ENCODE data around the gene SFTA2. TPM values are rescaled to one million over a fixed set of nuclear protein-coding genes. Genes with fewer than 3 reads are reported as not detected.

The SFTA2 gene
- total RNA-seq, 1 donor from 2014 or later = not detected

DNA sequence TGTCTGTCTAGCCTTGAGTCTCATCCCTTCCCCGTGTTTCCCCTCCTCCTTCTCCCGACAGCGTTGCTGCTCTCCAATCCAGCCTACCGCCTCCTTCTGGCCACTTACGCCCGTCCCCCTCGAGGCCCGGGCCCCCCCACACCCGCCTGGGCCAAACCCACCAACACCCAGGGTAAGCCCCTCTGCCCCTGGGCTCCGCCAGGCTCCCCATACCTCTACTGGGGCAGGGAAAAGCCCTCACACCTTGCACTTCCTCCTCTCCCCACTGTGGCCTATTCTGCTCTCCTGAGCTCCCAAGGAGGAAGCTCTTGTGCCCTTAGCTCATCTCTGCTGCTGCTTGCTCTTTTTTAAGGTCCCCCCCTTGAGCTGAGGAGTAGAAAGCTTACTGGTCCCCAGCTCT lies 36.6 kb downstream of the SFTA2 start:
- Mint-ChIP-seq H3K9me3 (no peaks in the 10 kb centered on the region), H3K27me3 (ENCODE audit: low read depth) (no peaks in the 10 kb centered on the region), H3K27ac (no peak overlapping the region), H3K36me3 (peaks cover 39% of the 10 kb centered on the region), H3K4me1 (peaks cover 2% of the 10 kb centered on the region), H3K4me3 (no peak overlapping the region)
- DNase-seq (ENCODE audit: low spot score in 2 of 2, unreplicated experiment in 2 of 2) = no peak
- TF ChIP-seq, protein P1, sequence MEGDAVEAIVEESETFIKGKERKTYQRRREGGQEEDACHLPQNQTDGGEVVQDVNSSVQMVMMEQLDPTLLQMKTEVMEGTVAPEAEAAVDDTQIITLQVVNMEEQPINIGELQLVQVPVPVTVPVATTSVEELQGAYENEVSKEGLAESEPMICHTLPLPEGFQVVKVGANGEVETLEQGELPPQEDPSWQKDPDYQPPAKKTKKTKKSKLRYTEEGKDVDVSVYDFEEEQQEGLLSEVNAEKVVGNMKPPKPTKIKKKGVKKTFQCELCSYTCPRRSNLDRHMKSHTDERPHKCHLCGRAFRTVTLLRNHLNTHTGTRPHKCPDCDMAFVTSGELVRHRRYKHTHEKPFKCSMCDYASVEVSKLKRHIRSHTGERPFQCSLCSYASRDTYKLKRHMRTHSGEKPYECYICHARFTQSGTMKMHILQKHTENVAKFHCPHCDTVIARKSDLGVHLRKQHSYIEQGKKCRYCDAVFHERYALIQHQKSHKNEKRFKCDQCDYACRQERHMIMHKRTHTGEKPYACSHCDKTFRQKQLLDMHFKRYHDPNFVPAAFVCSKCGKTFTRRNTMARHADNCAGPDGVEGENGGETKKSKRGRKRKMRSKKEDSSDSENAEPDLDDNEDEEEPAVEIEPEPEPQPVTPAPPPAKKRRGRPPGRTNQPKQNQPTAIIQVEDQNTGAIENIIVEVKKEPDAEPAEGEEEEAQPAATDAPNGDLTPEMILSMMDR (IDR thresholded peaks at IDR 0.05; ENCODE audit: unreplicated experiment) = no peak

DNA sequence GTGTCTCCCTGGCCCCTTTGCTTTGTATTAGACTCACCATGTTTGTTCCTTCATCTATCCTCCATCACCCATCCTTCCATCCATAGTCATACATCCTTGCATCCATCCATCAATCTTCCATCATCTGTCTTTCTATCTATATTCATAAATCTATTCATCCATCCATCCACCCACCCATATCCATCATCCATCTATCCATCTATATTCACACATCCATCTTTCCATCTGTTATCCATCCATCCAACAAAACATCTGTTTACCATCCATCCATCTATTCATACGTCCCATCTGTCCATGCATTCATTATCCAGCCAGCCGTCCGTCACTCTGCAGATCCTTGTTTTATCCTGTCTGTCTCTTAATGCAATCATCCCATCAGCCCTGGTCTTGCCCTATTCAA lies 37.0 kb downstream of the SFTA2 start:
- Mint-ChIP-seq H3K27me3 (ENCODE audit: low read depth) (no peaks in the 10 kb centered on the region), H3K4me1 (peaks cover 6% of the 10 kb centered on the region), H3K27ac (no peak overlapping the region), H3K4me3 (no peak overlapping the region), H3K9me3 (no peaks in the 10 kb centered on the region), H3K36me3 (peaks cover 39% of the 10 kb centered on the region)
- TF ChIP-seq, protein P1 (IDR thresholded peaks at IDR 0.05; ENCODE audit: unreplicated experiment) = no peak
- DNase-seq (ENCODE audit: low spot score in 2 of 2, unreplicated experiment in 2 of 2) = no peak

DNA sequence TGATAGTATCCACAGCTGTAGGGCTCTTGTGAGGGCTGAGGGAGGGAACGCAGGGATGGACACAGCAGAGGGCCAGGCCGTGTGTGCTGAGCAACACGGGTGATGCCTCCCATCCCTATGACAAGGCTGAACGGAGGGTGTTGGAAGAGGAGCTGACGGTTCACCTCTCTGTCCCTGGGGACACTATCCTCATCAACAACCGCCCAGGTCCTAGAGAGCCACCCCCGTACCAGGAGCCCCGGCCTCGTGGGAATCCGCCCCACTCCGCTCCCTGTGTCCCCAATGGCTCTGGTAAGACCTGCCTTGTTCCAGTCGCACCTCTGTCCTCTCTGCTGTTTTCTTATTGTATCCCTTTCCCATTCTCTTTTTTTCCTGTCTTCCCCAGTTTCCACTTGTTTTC lies 37.6 kb downstream of the SFTA2 start:
- H3K36me3 Mint-ChIP-seq = peaks cover 42% of the 10 kb centered on the region

DNA sequence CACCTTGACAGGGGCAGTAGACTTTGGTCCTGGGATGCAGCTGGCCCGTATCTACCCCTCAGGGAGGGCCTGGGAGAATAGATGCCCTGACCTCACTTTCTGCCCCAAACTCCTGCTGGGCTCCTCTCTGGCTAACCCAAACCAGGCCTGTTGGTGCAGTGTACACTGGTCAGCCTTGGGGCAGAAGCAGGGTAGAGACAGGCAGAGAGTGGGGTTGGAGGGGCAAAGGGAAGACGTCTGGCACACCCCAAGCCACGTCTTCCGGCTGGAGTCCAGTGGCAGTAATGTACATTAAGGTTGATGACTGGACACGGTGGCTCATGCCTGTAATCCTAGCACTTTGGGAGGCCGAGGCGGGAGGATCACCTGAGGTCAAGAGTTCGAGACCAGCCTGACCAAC lies 38.3 kb downstream of the SFTA2 start:
- Mint-ChIP-seq H3K9me3 (no peaks in the 10 kb centered on the region), H3K36me3 (peaks cover 40% of the 10 kb centered on the region), H3K27me3 (ENCODE audit: low read depth) (no peaks in the 10 kb centered on the region), H3K27ac (no peak overlapping the region), H3K4me1 (peaks cover 10% of the 10 kb centered on the region), H3K4me3 (no peak overlapping the region)
- DNase-seq (ENCODE audit: low spot score in 2 of 2, unreplicated experiment in 2 of 2) = no peak
- TF ChIP-seq, protein P1 (IDR thresholded peaks at IDR 0.05; ENCODE audit: unreplicated experiment) = no peak

More for the DNA sequence above, 37.6 kb downstream of the SFTA2 start:
- Mint-ChIP-seq H3K27me3 (ENCODE audit: low read depth) (no peaks in the 10 kb centered on the region), H3K4me1 (peaks cover 10% of the 10 kb centered on the region), H3K4me3 (no peak overlapping the region), H3K9me3 (no peaks in the 10 kb centered on the region), H3K27ac (no peak overlapping the region)
- no peak for DNase-seq (ENCODE audit: low spot score in 2 of 2, unreplicated experiment in 2 of 2)
- TF ChIP-seq, protein P1 (IDR thresholded peaks at IDR 0.05; ENCODE audit: unreplicated experiment) = no peak

DNA sequence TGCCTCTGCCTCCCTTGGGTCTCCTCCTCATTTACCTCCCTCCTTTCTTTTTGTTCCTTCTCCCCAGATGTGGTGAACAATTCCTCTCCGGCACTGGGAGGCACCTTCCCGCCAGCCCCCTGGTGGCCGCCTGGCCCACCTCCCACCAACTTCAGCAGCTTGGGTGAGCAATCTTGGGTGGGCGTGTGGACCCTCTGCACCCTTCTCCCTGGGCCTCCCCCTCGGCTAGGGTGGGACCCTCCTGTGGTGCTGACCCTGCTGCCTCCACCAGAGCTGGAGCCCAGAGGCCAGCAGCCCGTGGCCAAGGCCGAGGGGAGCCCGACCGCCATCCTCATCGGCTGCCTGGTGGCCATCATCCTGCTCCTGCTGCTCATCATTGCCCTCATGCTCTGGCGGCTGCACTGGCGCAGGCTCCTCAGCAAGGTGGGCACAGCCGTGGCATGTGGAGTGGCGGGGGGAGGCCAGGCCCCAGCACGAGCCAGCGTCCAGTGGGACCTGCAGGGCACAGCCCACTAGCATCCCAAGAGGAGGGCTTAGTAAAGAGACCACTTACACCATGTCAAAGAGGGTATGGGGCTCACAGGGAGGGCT lies 38.9 kb downstream of the SFTA2 start:
- peaks cover 16% of the 10 kb centered on the region for H3K4me1 Mint-ChIP-seq
- no peak overlapping the region for H3K27ac Mint-ChIP-seq
- TF ChIP-seq, protein P1 (IDR thresholded peaks at IDR 0.05; ENCODE audit: unreplicated experiment) = peak; percentile 69
- H3K36me3 Mint-ChIP-seq = peaks cover 36% of the 10 kb centered on the region
- H3K9me3 Mint-ChIP-seq = no peaks in the 10 kb centered on the region
- no peaks in the 10 kb centered on the region for H3K27me3 Mint-ChIP-seq (ENCODE audit: low read depth)
- no peak overlapping the region for H3K4me3 Mint-ChIP-seq
- DNase-seq (ENCODE audit: low spot score in 2 of 2, unreplicated experiment in 2 of 2) = no peak

All from mesothelial cell of epicardium (in vitro differentiated cells).